ENCODE measurements around the gene TACC2.

Gene TACC2

GRCh38 chr10:122132331-122132755 lies 143.4 kb downstream of the TACC2 start:
- no peak for TF ChIP-seq TAF1 (IDR thresholded peaks at IDR 0.05; ENCODE audit: borderline replicate concordance, insufficient read depth, low read length)
- TF ChIP-seq REST (IDR thresholded peaks at IDR 0.05; ENCODE audit: insufficient read depth in 1 of 2, low read depth in 2 of 2, low read length in 2 of 2) = no peak
- no peak for TF ChIP-seq SIN3A (IDR thresholded peaks at IDR 0.05; ENCODE audit: borderline replicate concordance, insufficient read depth, low read length)
- TF ChIP-seq POLR2AphosphoS5 (IDR thresholded peaks at IDR 0.05; ENCODE audit: low read depth, low read length) = no peak
- no peak for TF ChIP-seq FOXP2 (optimal IDR thresholded peaks at IDR 0.05; ENCODE audit: borderline replicate concordance, extremely low read depth, extremely low read length, insufficient read depth)

DNA sequence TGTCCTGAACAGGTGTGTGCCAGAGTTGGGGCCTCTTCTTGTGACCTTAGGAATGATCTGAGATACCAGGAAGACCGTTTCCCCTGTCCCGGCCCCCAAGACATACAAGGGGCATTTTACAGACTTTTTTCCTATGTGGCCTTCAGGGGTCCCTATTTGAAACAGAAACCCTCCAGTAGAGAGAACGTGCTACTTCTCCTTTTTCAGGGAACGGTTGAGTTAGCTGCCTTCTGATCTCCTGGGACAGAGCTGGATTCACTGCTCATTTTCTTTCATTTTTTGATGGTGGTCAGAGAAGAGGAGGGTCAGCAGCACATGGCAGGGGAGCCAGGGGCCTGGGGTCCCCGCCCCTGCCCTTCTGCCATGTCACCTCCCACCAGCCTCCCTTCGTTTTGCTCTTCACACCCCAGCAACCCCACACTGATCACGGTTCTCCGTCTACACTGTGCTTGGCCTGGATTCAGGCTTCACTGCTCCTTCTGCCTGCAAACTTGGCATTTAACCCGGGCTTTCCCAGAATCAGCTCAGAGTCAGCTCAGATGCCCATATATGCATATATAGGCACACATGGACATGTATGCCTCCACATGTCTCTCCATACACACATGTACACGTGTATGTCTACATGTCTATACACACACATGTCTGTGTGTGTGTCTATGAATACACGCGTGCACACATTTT lies 144.1 kb downstream of the TACC2 start:
- TF ChIP-seq SIN3A (IDR thresholded peaks at IDR 0.05; ENCODE audit: borderline replicate concordance, insufficient read depth, low read length) (no peak), POLR2AphosphoS5 (IDR thresholded peaks at IDR 0.05; ENCODE audit: low read depth, low read length) (no peak), TAF1 (IDR thresholded peaks at IDR 0.05; ENCODE audit: borderline replicate concordance, insufficient read depth, low read length) (no peak), REST (IDR thresholded peaks at IDR 0.05; ENCODE audit: insufficient read depth in 1 of 2, low read depth in 2 of 2, low read length in 2 of 2) (no peak), FOXP2 (optimal IDR thresholded peaks at IDR 0.05; ENCODE audit: borderline replicate concordance, extremely low read depth, extremely low read length, insufficient read depth) (no peak)

DNA sequence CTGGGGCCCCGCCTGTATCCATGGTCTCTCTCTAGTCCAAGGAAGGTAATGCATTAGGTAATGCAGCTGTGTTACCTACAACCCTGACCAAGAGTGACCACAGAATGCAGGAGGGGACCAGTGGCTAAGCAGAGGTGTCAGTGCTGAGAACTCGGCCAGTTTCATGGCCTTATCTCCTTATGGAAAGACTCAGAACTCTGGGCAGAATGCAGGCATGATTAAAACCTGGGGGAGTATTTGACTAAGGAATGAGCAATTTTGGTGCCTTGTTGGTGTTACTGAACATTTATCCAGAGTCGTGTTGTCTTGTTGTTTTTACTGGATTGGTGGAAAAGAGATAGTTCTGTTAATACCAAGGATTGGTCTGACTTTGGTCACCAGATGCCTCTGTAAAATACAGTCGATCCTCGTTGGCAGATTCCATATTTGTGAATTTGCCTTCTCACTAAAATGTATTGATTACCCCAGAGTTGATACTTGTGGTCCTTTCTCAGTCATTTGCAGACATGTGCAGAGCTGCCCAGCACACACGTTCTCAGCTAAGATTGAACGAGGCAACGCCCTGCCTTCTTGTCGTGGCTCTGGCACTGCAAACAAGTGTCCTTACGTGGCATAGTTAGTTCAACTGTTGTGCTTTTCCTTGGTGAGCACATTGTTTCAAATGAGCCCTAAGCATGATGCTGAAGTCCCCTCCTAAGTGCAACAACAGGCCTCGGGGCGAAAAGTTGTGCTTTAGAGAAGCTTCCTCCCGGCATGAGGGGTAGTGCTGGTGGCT lies 146.5 kb downstream of the TACC2 start:
- TF ChIP-seq POLR2AphosphoS5 (IDR thresholded peaks at IDR 0.05; ENCODE audit: low read depth, low read length) = no peak
- TF ChIP-seq REST (IDR thresholded peaks at IDR 0.05; ENCODE audit: insufficient read depth in 1 of 2, low read depth in 2 of 2, low read length in 2 of 2) = no peak
- no peak for TF ChIP-seq SIN3A (IDR thresholded peaks at IDR 0.05; ENCODE audit: borderline replicate concordance, insufficient read depth, low read length)
- no peak for TF ChIP-seq FOXP2 (optimal IDR thresholded peaks at IDR 0.05; ENCODE audit: borderline replicate concordance, extremely low read depth, extremely low read length, insufficient read depth)
- no peak for TF ChIP-seq TAF1 (IDR thresholded peaks at IDR 0.05; ENCODE audit: borderline replicate concordance, insufficient read depth, low read length)

GRCh38 chr10:122138831-122139625 lies 150.1 kb downstream of the TACC2 start:
- TF ChIP-seq SIN3A (IDR thresholded peaks at IDR 0.05; ENCODE audit: borderline replicate concordance, insufficient read depth, low read length) (no peak), FOXP2 (optimal IDR thresholded peaks at IDR 0.05; ENCODE audit: borderline replicate concordance, extremely low read depth, extremely low read length, insufficient read depth) (no peak), TAF1 (IDR thresholded peaks at IDR 0.05; ENCODE audit: borderline replicate concordance, insufficient read depth, low read length) (no peak), REST (IDR thresholded peaks at IDR 0.05; ENCODE audit: insufficient read depth in 1 of 2, low read depth in 2 of 2, low read length in 2 of 2) (no peak), POLR2AphosphoS5 (IDR thresholded peaks at IDR 0.05; ENCODE audit: low read depth, low read length) (no peak)

Data from PFSK-1 (cell line).